Measurements from ENCODE around the gene IGFLR1.

Gene IGFLR1

GRCh38 chr19:35764432-35765315 lies 22.4 kb upstream of the IGFLR1 start:
- H3K4me3 ChIP-seq (ENCODE audit: control insufficient read depth, low read depth, low read length) = no peak overlapping the region
- TF ChIP-seq CTCF (IDR thresholded peaks at IDR 0.05; ENCODE audit: control insufficient read depth, insufficient read depth, low read depth, low read length, missing control alignments) = no peak
- DNase-seq (ENCODE audit: low read depth) = no peak

- TF ChIP-seq CTCF (IDR thresholded peaks at IDR 0.05; ENCODE audit: control insufficient read depth, insufficient read depth, low read depth, low read length, missing control alignments) = no peak
- no peak overlapping the region for H3K4me3 ChIP-seq (ENCODE audit: control insufficient read depth, low read depth, low read length)
- DNase-seq (ENCODE audit: low read depth) = no peak
Observed at GRCh38 chr19:35760711-35761349, 18.6 kb upstream of the IGFLR1 start.

- TF ChIP-seq CTCF (IDR thresholded peaks at IDR 0.05; ENCODE audit: control insufficient read depth, insufficient read depth, low read depth, low read length, missing control alignments) = no peak
- no peak for DNase-seq (ENCODE audit: low read depth)
- no peak overlapping the region for H3K4me3 ChIP-seq (ENCODE audit: control insufficient read depth, low read depth, low read length)
Observed at GRCh38 chr19:35759697-35760096, 17.4 kb upstream of the IGFLR1 start.

GRCh38 chr19:35757749-35758608 lies 15.7 kb upstream of the IGFLR1 start, which contains the start of gene PROSER3:
Gene PROSER3 (plus strand): TSS chr19:35758176. CDS start chr19:35758216, 40 bp downstream.
- peak; percentile 99 for DNase-seq (ENCODE audit: low read depth)
- peak within 1 kb of the TSS; percentile 83 for H3K4me3 ChIP-seq (ENCODE audit: control insufficient read depth, low read depth, low read length)
- no peak for TF ChIP-seq CTCF (IDR thresholded peaks at IDR 0.05; ENCODE audit: control insufficient read depth, insufficient read depth, low read depth, low read length, missing control alignments)

GRCh38 chr19:35757231-35757748 lies 15.0 kb upstream of the IGFLR1 start:
- DNase-seq (ENCODE audit: low read depth) = peak; percentile 57
- TF ChIP-seq CTCF (IDR thresholded peaks at IDR 0.05; ENCODE audit: control insufficient read depth, insufficient read depth, low read depth, low read length, missing control alignments) = no peak
- H3K4me3 ChIP-seq (ENCODE audit: control insufficient read depth, low read depth, low read length) = peak overlapping the region; percentile 55
